NCI-H748 (cell line): Measurements from ENCODE around the gene SLFN12.
A peak's percentile ranks its signal among the peaks of the same experiment; 100 is the strongest.
"Not testable (repeated sequence)": the region's sequence is repeated elsewhere in the genome, so short reads cannot be mapped to it uniquely, and the experiment has no call there.

ENCODE experiments used
- DNase-seq: peaks from one replicate; lab custom pipeline; 2025; ENCODE audit not compliant: unreplicated experiment; lab: John Stamatoyannopoulos, UW

SLFN12 gene

GRCh38 chr17:35414247-35414646, 18.1 kb downstream of the SLFN12 start:
- no peak for DNase-seq

- no peak for DNase-seq
Observed at GRCh38 chr17:35407531-35407930, 24.8 kb downstream of the SLFN12 start.

GRCh38 chr17:35406568-35406967, 25.7 kb downstream of the SLFN12 start:
- DNase-seq = no peak

- no peak for DNase-seq
Observed at GRCh38 chr17:35404360-35404759, 27.9 kb downstream of the SLFN12 start.

GRCh38 chr17:35393783-35394182, 38.5 kb downstream of the SLFN12 start:
- DNase-seq = not testable (repeated sequence)

- no peak for DNase-seq
Observed at GRCh38 chr17:35390663-35391062, 41.6 kb downstream of the SLFN12 start.

- DNase-seq = no peak
Observed at GRCh38 chr17:35390156-35390555, 42.1 kb downstream of the SLFN12 start.

GRCh38 chr17:35387496-35387895, 44.8 kb downstream of the SLFN12 start:
- no peak for DNase-seq

- DNase-seq = no peak
Observed at GRCh38 chr17:35377706-35378105, 54.6 kb downstream of the SLFN12 start.

- DNase-seq = no peak
Observed at GRCh38 chr17:35377068-35377467, 55.2 kb downstream of the SLFN12 start.

GRCh38 chr17:35376245-35376644, 56.1 kb downstream of the SLFN12 start:
- no peak for DNase-seq

- no peak for DNase-seq
Observed at GRCh38 chr17:35374766-35375344, 57.4 kb downstream of the SLFN12 start.

- peak; percentile 80 for DNase-seq
Observed at GRCh38 chr17:35373984-35374765, 58.1 kb downstream of the SLFN12 start.

- DNase-seq = peak; percentile 98
Observed at GRCh38 chr17:35373534-35373983, 58.7 kb downstream of the SLFN12 start, which contains the start of gene SLFN11. Gene SLFN11 (minus strand): TSS chr17:35373621. CDS start chr17:35363807, 9,814 bp downstream.

GRCh38 chr17:35372846-35373533, 59.3 kb downstream of the SLFN12 start:
- peak; percentile 83 for DNase-seq

GRCh38 chr17:35371934-35372333, 60.4 kb downstream of the SLFN12 start:
- DNase-seq = no peak

GRCh38 chr17:35368081-35368830, 64.0 kb downstream of the SLFN12 start:
- no peak for DNase-seq

- no peak for DNase-seq
Observed at GRCh38 chr17:35361027-35361426, 71.3 kb downstream of the SLFN12 start.
